Retina (tissue), 1 donor: Measurements from ENCODE around the gene GGPS1.
"Not testable (repeated sequence)": the region's sequence is repeated elsewhere in the genome, so short reads cannot be mapped to it uniquely, and the experiment has no call there.

Experiments
- DNase-seq: peaks from one replicate; pipeline ENCODE4 v3.0.0-alpha.2; 2016

GGPS1 gene

GRCh38 chr1:235328271-235329138, at the start of gene GGPS1:
TSS of gene GGPS1 (plus strand) at chr1:235328570. CDS start at chr1:235335265, 6,695 bp downstream.
- peak; percentile 98 for DNase-seq

GRCh38 chr1:235278915-235279292, 49.5 kb upstream of the GGPS1 start:
- DNase-seq, result no peak

GRCh38 chr1:235279694-235280093, 48.7 kb upstream of the GGPS1 start:
- DNase-seq, result no peak

GRCh38 chr1:235280467-235280866, 47.9 kb upstream of the GGPS1 start:
- no peak for DNase-seq

- not testable (repeated sequence) for DNase-seq
Observed at GRCh38 chr1:235283636-235284035, 44.7 kb upstream of the GGPS1 start.

GRCh38 chr1:235284231-235284769, 44.1 kb upstream of the GGPS1 start:
- DNase-seq, result no peak

GRCh38 chr1:235286667-235287066, 41.7 kb upstream of the GGPS1 start:
- no peak for DNase-seq

GRCh38 chr1:235287208-235287882, 41.0 kb upstream of the GGPS1 start:
- DNase-seq, result no peak

GRCh38 chr1:235289859-235290739, 38.3 kb upstream of the GGPS1 start:
- DNase-seq, result no peak

- DNase-seq, result no peak
Observed at GRCh38 chr1:235290740-235291502, 37.4 kb upstream of the GGPS1 start.

GRCh38 chr1:235291599-235292091, 36.7 kb upstream of the GGPS1 start:
- no peak for DNase-seq

- DNase-seq, result no peak
Observed at GRCh38 chr1:235292790-235293189, 35.6 kb upstream of the GGPS1 start.

- no peak for DNase-seq
Observed at GRCh38 chr1:235293322-235293942, 34.9 kb upstream of the GGPS1 start.

GRCh38 chr1:235295902-235296350, 32.4 kb upstream of the GGPS1 start:
- no peak for DNase-seq

- no peak for DNase-seq
Observed at GRCh38 chr1:235296729-235297128, 31.6 kb upstream of the GGPS1 start.

- DNase-seq, result no peak
Observed at GRCh38 chr1:235297579-235297978, 30.8 kb upstream of the GGPS1 start.

GRCh38 chr1:235298758-235299157, 29.6 kb upstream of the GGPS1 start:
- no peak for DNase-seq

GRCh38 chr1:235299169-235299858, 29.1 kb upstream of the GGPS1 start:
- no peak for DNase-seq

- no peak for DNase-seq
Observed at GRCh38 chr1:235302143-235302542, 26.2 kb upstream of the GGPS1 start.

- no peak for DNase-seq
Observed at GRCh38 chr1:235304549-235305451, 23.6 kb upstream of the GGPS1 start.
